Measurements from ENCODE around the gene FRMD8. TPM values are rescaled to one million over a fixed set of nuclear protein-coding genes. Genes with fewer than 3 reads are reported as not detected.

The FRMD8 gene
- total RNA-seq, 6 experiments from 2014 or later, result 22.4 to 28.5 (median 27.1) TPM

DNA sequence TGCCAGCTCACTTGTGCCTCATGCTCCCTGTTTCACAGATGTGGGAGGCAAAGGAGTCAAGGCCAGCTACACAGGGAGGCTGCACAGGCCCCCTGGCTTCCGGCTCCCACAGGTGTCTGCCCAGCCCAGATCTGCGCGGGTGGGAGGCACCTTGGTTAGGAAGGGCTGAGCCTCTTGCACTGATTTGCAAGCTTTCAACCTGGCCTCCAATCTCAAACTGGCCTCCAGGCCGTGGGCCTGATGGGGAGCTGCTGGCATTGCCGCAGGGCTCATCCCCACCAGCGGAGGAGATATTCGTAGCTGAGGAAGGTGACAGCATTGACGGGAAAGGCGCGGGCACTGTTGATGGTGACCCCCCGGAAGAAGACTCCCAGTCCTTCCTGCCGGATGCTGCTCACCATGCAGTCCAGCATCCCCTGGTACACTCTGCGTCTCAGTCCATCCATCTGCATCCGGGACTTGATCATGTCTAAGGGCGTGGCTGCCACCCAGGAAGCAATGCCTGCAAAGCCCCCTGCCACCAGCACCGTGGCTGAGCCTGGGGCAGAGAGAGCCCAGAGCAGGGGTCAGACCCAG, 10.2 kb upstream of the FRMD8 start:
- no peak for DNase-seq

DNA sequence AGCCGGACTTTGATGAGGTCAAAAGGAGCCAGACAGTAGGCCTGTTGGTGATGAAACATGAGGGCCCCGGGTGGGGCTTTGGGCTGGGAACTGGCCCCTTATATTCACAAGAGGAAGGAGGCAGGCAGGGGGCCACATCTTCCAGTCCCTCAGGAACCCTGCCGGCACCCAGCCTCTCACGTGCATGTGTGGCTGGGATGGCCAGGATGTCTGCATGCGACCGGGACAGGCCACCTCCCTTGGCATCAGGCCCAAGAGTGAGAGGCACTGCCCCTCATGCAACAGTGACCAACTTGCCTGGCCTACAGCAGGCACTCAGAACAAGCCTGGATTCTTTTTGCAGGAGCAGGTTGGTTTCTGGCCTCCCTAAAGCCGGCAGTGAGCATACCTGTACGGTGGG, 9.4 kb upstream of the FRMD8 start:
- Mint-ChIP-seq H3K4me3 (no peak overlapping the region), H3K9me3 (no peaks in the 10 kb centered on the region), H3K36me3 (ENCODE audit: low read depth) (no peaks in the 10 kb centered on the region), H3K4me1 (ENCODE audit: low read depth) (peaks cover 13% of the 10 kb centered on the region), H3K27me3 (ENCODE audit: insufficient read depth) (no peaks in the 10 kb centered on the region), H3K27ac (no peak overlapping the region)
- no peak for DNase-seq
- TF ChIP-seq, protein P1, sequence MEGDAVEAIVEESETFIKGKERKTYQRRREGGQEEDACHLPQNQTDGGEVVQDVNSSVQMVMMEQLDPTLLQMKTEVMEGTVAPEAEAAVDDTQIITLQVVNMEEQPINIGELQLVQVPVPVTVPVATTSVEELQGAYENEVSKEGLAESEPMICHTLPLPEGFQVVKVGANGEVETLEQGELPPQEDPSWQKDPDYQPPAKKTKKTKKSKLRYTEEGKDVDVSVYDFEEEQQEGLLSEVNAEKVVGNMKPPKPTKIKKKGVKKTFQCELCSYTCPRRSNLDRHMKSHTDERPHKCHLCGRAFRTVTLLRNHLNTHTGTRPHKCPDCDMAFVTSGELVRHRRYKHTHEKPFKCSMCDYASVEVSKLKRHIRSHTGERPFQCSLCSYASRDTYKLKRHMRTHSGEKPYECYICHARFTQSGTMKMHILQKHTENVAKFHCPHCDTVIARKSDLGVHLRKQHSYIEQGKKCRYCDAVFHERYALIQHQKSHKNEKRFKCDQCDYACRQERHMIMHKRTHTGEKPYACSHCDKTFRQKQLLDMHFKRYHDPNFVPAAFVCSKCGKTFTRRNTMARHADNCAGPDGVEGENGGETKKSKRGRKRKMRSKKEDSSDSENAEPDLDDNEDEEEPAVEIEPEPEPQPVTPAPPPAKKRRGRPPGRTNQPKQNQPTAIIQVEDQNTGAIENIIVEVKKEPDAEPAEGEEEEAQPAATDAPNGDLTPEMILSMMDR (IDR thresholded peaks at IDR 0.05), result no peak

More for the DNA sequence above, 10.2 kb upstream of the FRMD8 start:
- Mint-ChIP-seq H3K4me3 (no peak overlapping the region), H3K27ac (no peak overlapping the region), H3K4me1 (ENCODE audit: low read depth) (peaks cover 13% of the 10 kb centered on the region), H3K36me3 (ENCODE audit: low read depth) (no peaks in the 10 kb centered on the region), H3K27me3 (ENCODE audit: insufficient read depth) (no peaks in the 10 kb centered on the region), H3K9me3 (no peaks in the 10 kb centered on the region)
- TF ChIP-seq, protein P1 (IDR thresholded peaks at IDR 0.05), result no peak

DNA sequence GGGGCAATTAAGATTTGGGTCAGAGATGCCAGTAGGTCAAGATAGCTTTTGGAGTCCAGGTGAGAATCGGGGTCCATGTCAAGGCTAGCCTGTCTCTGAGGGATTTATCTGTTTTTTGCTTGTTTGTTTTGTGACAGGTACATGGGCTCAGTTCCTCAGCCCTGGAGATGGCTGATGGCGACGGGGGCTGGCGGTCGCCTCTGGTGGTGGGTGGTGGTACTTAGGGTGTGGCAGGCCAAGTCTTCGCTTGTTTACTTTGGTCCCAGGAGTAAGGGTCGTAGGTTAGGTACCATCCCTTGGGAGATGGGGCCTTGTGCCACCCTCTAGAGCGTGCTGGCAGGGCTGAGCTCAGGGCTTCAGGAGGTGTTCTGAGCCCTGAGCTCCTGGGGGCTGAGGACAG, 8.7 kb upstream of the FRMD8 start:
- TF ChIP-seq, protein P1 (IDR thresholded peaks at IDR 0.05), result 0 out of 2 replicates have a peak, but pooled peaks have one; percentile 17
- Mint-ChIP-seq H3K27ac (no peak overlapping the region), H3K9me3 (no peaks in the 10 kb centered on the region), H3K27me3 (ENCODE audit: insufficient read depth) (no peaks in the 10 kb centered on the region), H3K4me3 (no peak overlapping the region), H3K4me1 (ENCODE audit: low read depth) (peaks cover 14% of the 10 kb centered on the region), H3K36me3 (ENCODE audit: low read depth) (no peaks in the 10 kb centered on the region)
- no peak for DNase-seq

DNA sequence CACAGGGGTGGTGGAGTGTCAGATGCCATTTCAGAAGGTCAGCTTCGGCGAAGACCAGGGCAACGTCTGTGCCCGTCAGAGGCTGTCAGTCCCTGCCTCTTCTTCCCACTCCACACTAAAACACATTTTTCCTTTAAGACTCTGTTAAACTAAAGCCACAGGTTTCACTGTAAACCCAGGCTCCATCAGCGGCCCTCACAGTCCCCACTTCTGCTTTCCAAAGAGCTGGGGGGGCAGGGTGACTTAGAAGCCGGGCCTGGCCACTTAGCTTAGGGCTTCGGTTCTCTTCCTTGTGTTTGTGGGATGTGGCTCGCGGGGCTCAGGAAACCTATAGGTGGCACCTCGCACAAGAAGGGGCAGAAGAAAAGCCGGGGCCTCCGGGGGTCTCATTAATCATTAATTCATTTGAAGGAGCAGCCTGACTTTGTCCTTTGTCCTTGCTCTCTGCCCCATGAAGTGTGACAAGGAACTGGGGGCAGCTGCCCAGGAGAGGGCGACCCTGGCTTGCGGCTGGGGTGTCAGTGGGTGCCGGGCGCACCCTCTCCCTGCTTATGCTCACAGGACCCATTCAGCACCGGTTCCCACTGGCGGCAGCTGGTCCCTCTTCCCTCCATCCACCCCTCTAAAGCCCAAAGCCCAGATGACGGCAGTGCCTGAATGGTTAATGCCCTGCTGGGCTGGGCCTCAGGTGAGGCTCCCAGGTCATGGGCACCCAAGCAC, 8.1 kb upstream of the FRMD8 start:
- no peaks in the 10 kb centered on the region for H3K36me3 Mint-ChIP-seq (ENCODE audit: low read depth)
- no peak overlapping the region for H3K27ac Mint-ChIP-seq
- H3K4me1 Mint-ChIP-seq (ENCODE audit: low read depth), result peaks cover 20% of the 10 kb centered on the region
- H3K9me3 Mint-ChIP-seq, result no peaks in the 10 kb centered on the region
- no peak for DNase-seq
- H3K27me3 Mint-ChIP-seq (ENCODE audit: insufficient read depth), result no peaks in the 10 kb centered on the region
- no peak overlapping the region for H3K4me3 Mint-ChIP-seq
- TF ChIP-seq, protein P1 (IDR thresholded peaks at IDR 0.05), result no peak

DNA sequence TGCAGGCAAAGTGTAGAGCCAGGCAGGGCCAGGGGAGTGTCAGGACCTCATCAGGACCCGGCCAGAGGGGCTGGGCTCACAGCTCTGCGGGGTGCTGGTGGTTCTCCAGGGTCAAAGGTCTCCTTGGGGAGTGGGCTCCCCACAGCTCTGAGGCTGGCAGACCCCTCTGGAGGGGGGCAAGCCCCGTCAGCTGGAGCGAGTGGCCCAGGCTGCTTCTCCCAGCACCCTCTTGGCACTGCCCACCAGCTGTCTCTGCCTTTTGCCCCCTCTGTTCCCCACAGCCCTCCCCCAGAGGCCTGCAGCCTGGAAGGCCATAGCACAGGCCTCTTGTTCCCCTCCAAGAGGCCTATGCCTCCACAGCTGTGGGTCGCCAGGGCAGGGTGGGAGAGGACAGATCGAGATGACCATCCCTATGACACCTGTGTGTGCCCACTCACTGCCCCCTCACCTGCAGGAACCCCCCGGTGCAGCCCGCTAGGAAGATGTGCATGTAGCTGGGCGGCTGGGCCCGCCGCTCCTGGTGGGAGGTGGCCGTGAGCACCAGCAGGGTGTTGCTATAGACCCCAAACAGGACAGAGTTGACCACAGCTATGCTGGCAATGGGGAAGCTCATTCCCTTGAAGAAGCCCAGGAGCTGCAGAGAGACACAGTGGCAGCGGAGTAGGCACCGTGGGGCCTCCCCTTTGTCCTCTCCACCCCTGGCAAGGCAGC, 7.4 kb upstream of the FRMD8 start:
- no peak for DNase-seq
- no peaks in the 10 kb centered on the region for H3K9me3 Mint-ChIP-seq
- peaks cover 27% of the 10 kb centered on the region for H3K4me1 Mint-ChIP-seq (ENCODE audit: low read depth)
- no peaks in the 10 kb centered on the region for H3K36me3 Mint-ChIP-seq (ENCODE audit: low read depth)
- no peak overlapping the region for H3K4me3 Mint-ChIP-seq
- H3K27ac Mint-ChIP-seq, result no peak overlapping the region
- TF ChIP-seq, protein P1 (IDR thresholded peaks at IDR 0.05), result no peak
- no peaks in the 10 kb centered on the region for H3K27me3 Mint-ChIP-seq (ENCODE audit: insufficient read depth)

Data from HFFc6 (cell line).